ENCODE measurements around the gene FAM135A. TPM values are rescaled to one million over a fixed set of nuclear protein-coding genes. Genes with fewer than 3 reads are reported as not detected.

Gene FAM135A
- total RNA-seq, 1 experiment from 2014 or later, result 11.2 TPM

- CTCF ChIA-PET, result no interaction called here
- no peaks in the 10 kb centered on the region for H3K4me1 ChIP-seq (ENCODE audit: insufficient read depth, low read length, poor library complexity, severe bottlenecking)
- POLR2A ChIA-PET (ENCODE audit: low non-redundant PET), result no interaction called here
- no peaks in the 10 kb centered on the region for H3K36me3 ChIP-seq (ENCODE audit: insufficient read depth, low read length, poor library complexity, severe bottlenecking)
- intact Hi-C loops (cut with micrococcal nuclease; ENCODE audit: unreplicated experiment), result no loop called here
- H3K27ac ChIP-seq (ENCODE audit: low read depth, low read length, poor library complexity, severe bottlenecking), result no peak overlapping the region
- no peaks in the 10 kb centered on the region for H3K9me3 ChIP-seq (ENCODE audit: low read depth, low read length, poor library complexity, severe bottlenecking)
- H3K27me3 ChIP-seq (replicated peaks; ENCODE audit: insufficient read depth, low read depth, low read length, poor library complexity), result peaks cover 6% of the 10 kb centered on the region
- no TSS peak for BruUV-seq (replicated peaks)
- DNase-seq (ENCODE audit: low spot score), result no peak
- TF ChIP-seq EZH2 (IDR thresholded peaks at IDR 0.05; ENCODE audit: borderline replicate concordance, low read depth, low read length, poor library complexity, severe bottlenecking) (no peak), CTCF (conservative IDR thresholded peaks at IDR 0.05; ENCODE audit: low read depth, low read length) (no peak)
- H3K4me3 ChIP-seq (ENCODE audit: low read depth, low read length, poor library complexity, severe bottlenecking), result no peak overlapping the region
These were observed 8.7 kb upstream of the FAM135A start for GRCh38 chr6:70404658-70405057.

GRCh38 chr6:70409216-70409615 is 4.1 kb upstream of the FAM135A start:
- ChIA-PET POLR2A (ENCODE audit: low non-redundant PET) (no interaction called here), CTCF (no interaction called here)
- Histone ChIP-seq H3K4me3 (ENCODE audit: low read depth, low read length, poor library complexity, severe bottlenecking) (no peak overlapping the region), H3K27me3 (replicated peaks; ENCODE audit: insufficient read depth, low read depth, low read length, poor library complexity) (peaks cover 6% of the 10 kb centered on the region), H3K36me3 (ENCODE audit: insufficient read depth, low read length, poor library complexity, severe bottlenecking) (no peaks in the 10 kb centered on the region), H3K9me3 (ENCODE audit: low read depth, low read length, poor library complexity, severe bottlenecking) (no peaks in the 10 kb centered on the region), H3K27ac (ENCODE audit: low read depth, low read length, poor library complexity, severe bottlenecking) (no peak overlapping the region), H3K4me1 (ENCODE audit: insufficient read depth, low read length, poor library complexity, severe bottlenecking) (peaks cover under 1% of the 10 kb centered on the region)
- no peak for DNase-seq (ENCODE audit: low spot score)
- no peak for TF ChIP-seq CTCF (conservative IDR thresholded peaks at IDR 0.05; ENCODE audit: low read depth, low read length)
- TF ChIP-seq EZH2 (IDR thresholded peaks at IDR 0.05; ENCODE audit: borderline replicate concordance, low read depth, low read length, poor library complexity, severe bottlenecking), result no peak
- no TSS peak for BruUV-seq (replicated peaks)
- intact Hi-C loops (cut with micrococcal nuclease; ENCODE audit: unreplicated experiment), result no loop called here

- Histone ChIP-seq H3K27ac (ENCODE audit: low read depth, low read length, poor library complexity, severe bottlenecking) (no peak overlapping the region), H3K9me3 (ENCODE audit: low read depth, low read length, poor library complexity, severe bottlenecking) (no peaks in the 10 kb centered on the region), H3K36me3 (ENCODE audit: insufficient read depth, low read length, poor library complexity, severe bottlenecking) (no peaks in the 10 kb centered on the region), H3K4me3 (ENCODE audit: low read depth, low read length, poor library complexity, severe bottlenecking) (no peak overlapping the region), H3K4me1 (ENCODE audit: insufficient read depth, low read length, poor library complexity, severe bottlenecking) (peaks cover 5% of the 10 kb centered on the region), H3K27me3 (replicated peaks; ENCODE audit: insufficient read depth, low read depth, low read length, poor library complexity) (peaks cover 6% of the 10 kb centered on the region)
- intact Hi-C loops (cut with micrococcal nuclease; ENCODE audit: unreplicated experiment), result no loop called here
- TF ChIP-seq CTCF (conservative IDR thresholded peaks at IDR 0.05; ENCODE audit: low read depth, low read length) (no peak), EZH2 (IDR thresholded peaks at IDR 0.05; ENCODE audit: borderline replicate concordance, low read depth, low read length, poor library complexity, severe bottlenecking) (no peak)
- CTCF ChIA-PET, result no interaction called here
- POLR2A ChIA-PET (ENCODE audit: low non-redundant PET), result no interaction called here
- BruUV-seq (replicated peaks), result no TSS peak
- DNase-seq (ENCODE audit: low spot score), result no peak
These were observed 1.6 kb upstream of the FAM135A start for GRCh38 chr6:70411542-70412251.
